ENCODE data around the gene VAMP8. TPM values are rescaled to one million over a fixed set of nuclear protein-coding genes. Genes with fewer than 3 reads are reported as not detected.
"Not testable (repeated sequence)": the region's sequence is repeated elsewhere in the genome, so short reads cannot be mapped to it uniquely, and the experiment has no call there.

VAMP8 gene
- total and polyA plus RNA-seq, 5 donors from 2014 or later, result 105 to 484 (median 394) TPM

- H3K4me3 Mint-ChIP-seq, result peak overlapping the region in 2 of 4 donors; percentile 21 to 56
- Histone ChIP-seq H3K36me3 (ENCODE audit: control insufficient read depth, insufficient read depth, low read length) (peaks cover 28% of the 10 kb centered on the region), H3K27ac (ENCODE audit: insufficient read depth, low read length, poor library complexity, severe bottlenecking) (no peak overlapping the region), H3K4me1 (ENCODE audit: control insufficient read depth, insufficient read depth, low read length, poor library complexity, severe bottlenecking) (peaks cover 16% of the 10 kb centered on the region), H3K27me3 (ENCODE audit: control insufficient read depth, insufficient read depth, low read length) (no peaks in the 10 kb centered on the region), H3K4me3 (ENCODE audit: low read depth, low read length) (no peak overlapping the region), H3K9me3 (ENCODE audit: control insufficient read depth in 2 of 2, low read length in 2 of 2) (no peaks in the 10 kb centered on the region)
- H3K27me3 Mint-ChIP-seq, result no peaks in the 10 kb centered on the region
- peaks cover 14% of the 10 kb centered on the region for H3K36me3 Mint-ChIP-seq
- peaks cover 0 to 2% (median 0%) of the 10 kb centered on the region in 7 donors for H3K9me3 Mint-ChIP-seq
- DNase-seq, result no peak
- peaks cover 8 to 40% (median 18%) of the 10 kb centered on the region in 4 donors for H3K4me1 Mint-ChIP-seq
- ATAC-seq (ENCODE audit: low read depth in 2 of 2), result no peak
- H3K27ac Mint-ChIP-seq, result peak overlapping the region in 2 of 3 donors; percentile 42 to 68
Observed at GRCh38 chr2:85558160-85558559, 19.2 kb upstream of the VAMP8 start.

DNA sequence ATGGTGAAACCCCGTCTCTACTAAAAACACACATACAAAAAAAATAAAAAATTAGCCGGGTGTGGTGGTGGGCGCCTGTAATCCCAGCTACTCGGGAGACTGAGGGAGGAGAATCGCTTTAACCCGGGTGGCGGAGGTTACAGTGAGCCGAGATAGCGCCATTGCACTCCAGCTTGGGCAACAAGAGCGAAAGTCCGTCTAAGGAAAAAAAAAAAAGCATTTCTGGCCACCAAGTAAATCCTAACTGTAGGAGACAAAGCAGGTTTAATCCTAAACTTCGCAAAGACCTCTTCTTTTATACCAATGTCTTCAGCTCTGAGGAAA, 17.0 kb upstream of the VAMP8 start:
- H3K27ac ChIP-seq (ENCODE audit: insufficient read depth, low read length, poor library complexity, severe bottlenecking); H3K27me3 ChIP-seq (ENCODE audit: control insufficient read depth, insufficient read depth, low read length); ATAC-seq (ENCODE audit: low read depth in 2 of 2); H3K9me3 ChIP-seq (ENCODE audit: control insufficient read depth in 2 of 2, low read length in 2 of 2); DNase-seq; H3K9me3 Mint-ChIP-seq; H3K27me3 Mint-ChIP-seq: not testable (repeated sequence)
- Mint-ChIP-seq H3K4me3 (peak overlapping the region; percentile 92 to 98 (median 96)), H3K36me3 (peaks cover 10% of the 10 kb centered on the region), H3K27ac (peak overlapping the region; percentile 26 to 96 (median 92)), H3K4me1 (peaks cover 8 to 40% (median 18%) of the 10 kb centered on the region in 4 donors)
- Histone ChIP-seq H3K4me1 (ENCODE audit: control insufficient read depth, insufficient read depth, low read length, poor library complexity, severe bottlenecking) (peaks cover 16% of the 10 kb centered on the region), H3K36me3 (ENCODE audit: control insufficient read depth, insufficient read depth, low read length) (peaks cover 16% of the 10 kb centered on the region), H3K4me3 (ENCODE audit: low read depth, low read length) (peak overlapping the region; percentile 82)

GRCh38 chr2:85560812-85561279, 16.5 kb upstream of the VAMP8 start:
- Mint-ChIP-seq H3K36me3 (peaks cover 8% of the 10 kb centered on the region), H3K4me3 (peak overlapping the region; percentile 92 to 98 (median 96)), H3K27ac (peak overlapping the region; percentile 92 to 96 (median 95)), H3K9me3 (peaks cover 0 to 2% (median 0%) of the 10 kb centered on the region in 7 donors), H3K27me3 (no peaks in the 10 kb centered on the region), H3K4me1 (peaks cover 8 to 40% (median 18%) of the 10 kb centered on the region in 4 donors)
- Histone ChIP-seq H3K36me3 (ENCODE audit: control insufficient read depth, insufficient read depth, low read length) (peaks cover 13% of the 10 kb centered on the region), H3K9me3 (ENCODE audit: control insufficient read depth in 2 of 2, low read length in 2 of 2) (no peaks in the 10 kb centered on the region), H3K27me3 (ENCODE audit: control insufficient read depth, insufficient read depth, low read length) (no peaks in the 10 kb centered on the region), H3K4me3 (ENCODE audit: low read depth, low read length) (peak overlapping the region; percentile 82), H3K27ac (ENCODE audit: insufficient read depth, low read length, poor library complexity, severe bottlenecking) (peak overlapping the region; percentile 83), H3K4me1 (ENCODE audit: control insufficient read depth, insufficient read depth, low read length, poor library complexity, severe bottlenecking) (peaks cover 16% of the 10 kb centered on the region)
- DNase-seq (no peak), ATAC-seq (ENCODE audit: low read depth in 2 of 2) (peak; percentile 3 to 8)

- H3K27ac Mint-ChIP-seq, result peak within 1 kb of the TSS; percentile 95 to 96 (median 96)
- Histone ChIP-seq H3K36me3 (ENCODE audit: control insufficient read depth, insufficient read depth, low read length) (peaks cover 9% of the 10 kb centered on the region), H3K27ac (ENCODE audit: insufficient read depth, low read length, poor library complexity, severe bottlenecking) (peak within 1 kb of the TSS; percentile 83), H3K4me3 (ENCODE audit: low read depth, low read length) (peak within 1 kb of the TSS; percentile 82), H3K27me3 (ENCODE audit: control insufficient read depth, insufficient read depth, low read length) (no peaks in the 10 kb centered on the region), H3K4me1 (ENCODE audit: control insufficient read depth, insufficient read depth, low read length, poor library complexity, severe bottlenecking) (peaks cover 16% of the 10 kb centered on the region), H3K9me3 (ENCODE audit: control insufficient read depth in 2 of 2, low read length in 2 of 2) (no peaks in the 10 kb centered on the region)
- H3K4me3 Mint-ChIP-seq, result peak within 1 kb of the TSS; percentile 92 to 98 (median 96)
- ATAC-seq (ENCODE audit: low read depth in 2 of 2) (peak; percentile 95 to 97), DNase-seq (peak; percentile 87 to 97 (median 92))
- peaks cover 0 to 2% (median 0%) of the 10 kb centered on the region in 7 donors for H3K9me3 Mint-ChIP-seq
- H3K36me3 Mint-ChIP-seq, result peaks cover 4% of the 10 kb centered on the region
- no peaks in the 10 kb centered on the region for H3K27me3 Mint-ChIP-seq
- peaks cover 4 to 40% (median 17%) of the 10 kb centered on the region in 4 donors for H3K4me1 Mint-ChIP-seq
Observed at GRCh38 chr2:85561280-85562212, 15.8 kb upstream of the VAMP8 start, which contains the start of gene GGCX. Gene GGCX (minus strand): TSS chr2:85561493. CDS start chr2:85561428, 65 bp downstream.

GRCh38 chr2:85564144-85564563, 13.2 kb upstream of the VAMP8 start:
- Histone ChIP-seq H3K27ac (ENCODE audit: insufficient read depth, low read length, poor library complexity, severe bottlenecking) (no peak overlapping the region), H3K4me1 (ENCODE audit: control insufficient read depth, insufficient read depth, low read length, poor library complexity, severe bottlenecking) (peaks cover 16% of the 10 kb centered on the region), H3K36me3 (ENCODE audit: control insufficient read depth, insufficient read depth, low read length) (no peaks in the 10 kb centered on the region), H3K4me3 (ENCODE audit: low read depth, low read length) (no peak overlapping the region), H3K27me3 (ENCODE audit: control insufficient read depth, insufficient read depth, low read length) (no peaks in the 10 kb centered on the region), H3K9me3 (ENCODE audit: control insufficient read depth in 2 of 2, low read length in 2 of 2) (no peaks in the 10 kb centered on the region)
- ATAC-seq (ENCODE audit: low read depth in 2 of 2) (no peak), DNase-seq (peak in 1 of 3 donors; percentile 22)
- Mint-ChIP-seq H3K27ac (no peak overlapping the region), H3K4me1 (peaks cover 4 to 30% (median 13%) of the 10 kb centered on the region in 4 donors), H3K36me3 (no peaks in the 10 kb centered on the region), H3K27me3 (no peaks in the 10 kb centered on the region), H3K4me3 (peak overlapping the region in 3 of 4 donors; percentile 11 to 43 (median 11)), H3K9me3 (peaks cover 0 to 2% (median 0%) of the 10 kb centered on the region in 7 donors)

- Mint-ChIP-seq H3K36me3 (no peaks in the 10 kb centered on the region), H3K4me3 (peak overlapping the region in 1 of 4 donors; percentile 63), H3K27me3 (peaks cover 11% of the 10 kb centered on the region), H3K4me1 (peaks cover 0 to 8% (median 5%) of the 10 kb centered on the region in 4 donors), H3K27ac (no peak overlapping the region), H3K9me3 (peaks cover 0 to 2% (median 0%) of the 10 kb centered on the region in 7 donors)
- Histone ChIP-seq H3K36me3 (ENCODE audit: control insufficient read depth, insufficient read depth, low read length) (no peaks in the 10 kb centered on the region), H3K9me3 (ENCODE audit: control insufficient read depth in 2 of 2, low read length in 2 of 2) (no peaks in the 10 kb centered on the region), H3K4me1 (ENCODE audit: control insufficient read depth, insufficient read depth, low read length, poor library complexity, severe bottlenecking) (peaks cover 8% of the 10 kb centered on the region), H3K27me3 (ENCODE audit: control insufficient read depth, insufficient read depth, low read length) (peaks cover 11% of the 10 kb centered on the region), H3K27ac (ENCODE audit: insufficient read depth, low read length, poor library complexity, severe bottlenecking) (no peak overlapping the region), H3K4me3 (ENCODE audit: low read depth, low read length) (no peak overlapping the region)
- no peak for ATAC-seq (ENCODE audit: low read depth in 2 of 2)
- no peak for DNase-seq
Observed at GRCh38 chr2:85566265-85566664, 11.1 kb upstream of the VAMP8 start.

DNA sequence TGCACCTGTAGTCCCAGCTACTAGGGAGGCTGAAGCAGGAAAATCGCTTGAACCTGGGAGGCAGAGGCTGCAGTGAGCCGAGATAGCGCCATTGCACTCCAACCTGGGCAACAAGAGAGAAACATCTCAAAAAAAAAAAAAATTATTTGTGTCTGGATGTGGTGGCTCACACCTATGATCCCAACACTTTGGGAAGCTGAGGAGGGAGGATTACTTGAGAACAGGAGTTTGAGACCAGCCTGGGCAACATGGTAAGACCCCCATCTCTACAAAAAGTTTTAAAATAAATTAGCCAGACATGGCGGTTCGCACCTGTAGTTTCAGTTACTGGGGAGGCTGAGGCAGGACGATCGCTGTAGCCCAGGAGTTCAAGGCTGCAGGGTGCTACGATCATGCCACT, 1.6 kb upstream of the VAMP8 start:
- peaks cover 4% of the 10 kb centered on the region for H3K36me3 Mint-ChIP-seq
- H3K4me1 Mint-ChIP-seq, result peaks cover 0 to 36% (median 23%) of the 10 kb centered on the region in 4 donors
- H3K4me3 Mint-ChIP-seq, result peak overlapping the region in 1 of 4 donors; percentile 35

More for the DNA sequence above, 1.6 kb upstream of the VAMP8 start:
- no peak for ATAC-seq (ENCODE audit: low read depth in 2 of 2)
- peaks cover 12% of the 10 kb centered on the region for H3K27me3 Mint-ChIP-seq
- Histone ChIP-seq H3K36me3 (ENCODE audit: control insufficient read depth, insufficient read depth, low read length) (no peaks in the 10 kb centered on the region), H3K4me1 (ENCODE audit: control insufficient read depth, insufficient read depth, low read length, poor library complexity, severe bottlenecking) (peaks cover 25% of the 10 kb centered on the region), H3K27me3 (ENCODE audit: control insufficient read depth, insufficient read depth, low read length) (peaks cover 3% of the 10 kb centered on the region), H3K4me3 (ENCODE audit: low read depth, low read length) (no peak overlapping the region), H3K9me3 (ENCODE audit: control insufficient read depth in 2 of 2, low read length in 2 of 2) (no peaks in the 10 kb centered on the region), H3K27ac (ENCODE audit: insufficient read depth, low read length, poor library complexity, severe bottlenecking) (no peak overlapping the region)
- H3K9me3 Mint-ChIP-seq, result no peaks in the 10 kb centered on the region
- no peak overlapping the region for H3K27ac Mint-ChIP-seq
- no peak for DNase-seq
